Activated CD4-positive, alpha-beta memory T cell treated with anti-CD3 and anti-CD28 coated beads, Interleukin-2, amount 10 ng/mL, durations not matched to agents 7 days and 5 days (primary cell): ENCODE measurements around the gene ZNF565. TPM values are rescaled to one million over a fixed set of nuclear protein-coding genes. Genes with fewer than 3 reads are reported as not detected.
"Not testable (repeated sequence)": the region's sequence is repeated elsewhere in the genome, so short reads cannot be mapped to it uniquely, and the experiment has no call there.

Experiments
- CTCF ChIA-PET: fragments of 350-600 bp; sonication (Branson Sonifier 250); formaldehyde crosslinking; loops from one replicate; lab custom pipeline; 2021; ENCODE audit warnings: antibody characterized with exemption, inconsistent platforms; lab: Charles Lee
- POLR2A ChIA-PET: fragments of 350-600 bp; sonication (Branson Sonifier 250); formaldehyde crosslinking; loops from one replicate; lab custom pipeline; 2021; ENCODE audit warnings: antibody characterized with exemption; lab: Charles Lee
- DNase-seq: peaks from one replicate; pipeline ENCODE4 v3.0.0-alpha.2; 2020
- H3K27ac Mint-ChIP-seq: one replicate; pipeline ENCODE4 v1.8.0; 2021; ENCODE audit warnings: mild to moderate bottlenecking, mixed read lengths
- H3K27me3 Mint-ChIP-seq: one replicate; pipeline ENCODE4 v1.8.0; 2021; ENCODE audit warnings: mixed read lengths
- H3K36me3 Mint-ChIP-seq: one replicate; pipeline ENCODE4 v1.8.0; 2021; ENCODE audit warnings: low read depth, mixed read lengths
- H3K4me1 Mint-ChIP-seq: one replicate; pipeline ENCODE4 v1.8.0; 2021; ENCODE audit warnings: mixed read lengths
- H3K4me3 Mint-ChIP-seq: one replicate; pipeline ENCODE4 v1.8.0; 2021; ENCODE audit warnings: mild to moderate bottlenecking, mixed read lengths
- H3K9me3 Mint-ChIP-seq: one replicate; pipeline ENCODE4 v1.8.0; 2021; ENCODE audit warnings: mixed read lengths
- total RNA-seq, 2 experiments: library from RNA; stranded (reverse); gene quantifications; one replicate each; pipeline ENCODE4 v1.2.3, GENCODE V29; 2021

Gene ZNF565
- total RNA-seq, 2 experiments from 2014 or later = 2.0 to 3.5 TPM

GRCh38 chr19:36140304-36141038 is 74.0 kb downstream of the ZNF565 start:
- H3K4me1 Mint-ChIP-seq = peaks cover 46% of the 10 kb centered on the region
- peak overlapping the region; percentile 98 for H3K27ac Mint-ChIP-seq
- peaks cover 38% of the 10 kb centered on the region for H3K36me3 Mint-ChIP-seq
- peak overlapping the region; percentile 92 for H3K4me3 Mint-ChIP-seq
- POLR2A ChIA-PET = interaction anchor here (0.7 to 2.0 kb wide), 10 partner anchors 10 to 237 kb away, joined by 3 to 43 read pairs (median 5); partner anchors contain the start of genes POLR2I, TBCB, WDR62 and ZNF146
- H3K9me3 Mint-ChIP-seq = no peaks in the 10 kb centered on the region
- DNase-seq = no peak
- H3K27me3 Mint-ChIP-seq = no peaks in the 10 kb centered on the region
- CTCF ChIA-PET = interaction anchor here (0.8 to 1.5 kb wide), 4 partner anchors 13 to 74 kb away, joined by 3 to 12 read pairs (median 4); partner anchors contain the start of genes ZNF146 and ZNF565

- H3K36me3 Mint-ChIP-seq = peaks cover 32% of the 10 kb centered on the region
- H3K27ac Mint-ChIP-seq = peak within 1 kb of the TSS; percentile 98
- H3K4me1 Mint-ChIP-seq = peaks cover 50% of the 10 kb centered on the region
- POLR2A ChIA-PET = interaction anchor here (0.7 to 2.0 kb wide), 11 partner anchors 9 to 240 kb away, joined by 3 to 43 read pairs (median 4); partner anchors contain the start of genes POLR2I, TBCB, WDR62 and ZNF146
- CTCF ChIA-PET = interaction anchor here (0.8 to 1.5 kb wide), 4 partner anchors 12 to 75 kb away, joined by 3 to 12 read pairs (median 4); partner anchors contain the start of genes ZNF146 and ZNF565
- DNase-seq = peak; percentile 94
- peak within 1 kb of the TSS; percentile 92 for H3K4me3 Mint-ChIP-seq
- H3K9me3 Mint-ChIP-seq = no peaks in the 10 kb centered on the region
- H3K27me3 Mint-ChIP-seq = no peaks in the 10 kb centered on the region
These were observed 74.8 kb downstream of the ZNF565 start, which contains the start of gene CAPNS1 for GRCh38 chr19:36139473-36140303. Gene CAPNS1, plus strand, starts transcription at chr19:36140066. Its CDS starts 946 bp downstream, at chr19:36141012.

GRCh38 chr19:36139120-36139472 is 75.4 kb downstream of the ZNF565 start:
- CTCF ChIA-PET = interaction anchor here (1.0 to 3.8 kb wide), 4 partner anchors 11 to 75 kb away, joined by 3 to 31 read pairs (median 8); partner anchors contain the start of genes ZNF146 and ZNF565
- POLR2A ChIA-PET = interaction anchor here (0.7 to 3.1 kb wide), 9 partner anchors 8 to 240 kb away, joined by 3 to 43 read pairs (median 9); partner anchors contain the start of genes POLR2I, TBCB, ZNF146 and ZNF565
- no peak for DNase-seq
- Mint-ChIP-seq H3K36me3 (peaks cover 29% of the 10 kb centered on the region), H3K4me1 (peaks cover 50% of the 10 kb centered on the region), H3K9me3 (no peaks in the 10 kb centered on the region), H3K27me3 (no peaks in the 10 kb centered on the region), H3K27ac (peak overlapping the region; percentile 98), H3K4me3 (peak overlapping the region; percentile 92)

GRCh38 chr19:36136964-36137686 is 77.3 kb downstream of the ZNF565 start:
- Mint-ChIP-seq H3K36me3 (peaks cover 18% of the 10 kb centered on the region), H3K9me3 (no peaks in the 10 kb centered on the region), H3K4me1 (peaks cover 57% of the 10 kb centered on the region), H3K27me3 (no peaks in the 10 kb centered on the region), H3K27ac (peak overlapping the region; percentile 83), H3K4me3 (no peak overlapping the region)
- DNase-seq = peak; percentile 28
- CTCF ChIA-PET = interaction anchor here (1.1 to 3.8 kb wide), 2 partner anchors 9 to 30 kb away, joined by 3 to 31 read pairs; no protein-coding TSS in a partner anchor
- POLR2A ChIA-PET = interaction anchor here (1.4 to 3.1 kb wide), 2 partner anchors 9 to 22 kb away, joined by 3 to 14 read pairs; partner anchors contain the start of gene TBCB

- CTCF ChIA-PET, H3K36me3 Mint-ChIP-seq, DNase-seq, H3K9me3 Mint-ChIP-seq, H3K27me3 Mint-ChIP-seq, H3K4me3 Mint-ChIP-seq, H3K27ac Mint-ChIP-seq: not testable (repeated sequence)
- POLR2A ChIA-PET = interaction anchor here (1.2 kb wide), 1 partner anchor 20 kb away, joined by 3 read pairs; the partner anchor contains the start of genes POLR2I and TBCB
- peaks cover 63% of the 10 kb centered on the region for H3K4me1 Mint-ChIP-seq
These were observed 79.6 kb downstream of the ZNF565 start for GRCh38 chr19:36134867-36135266.

Other genes with a start within 250 kb of the ZNF565 start
- 10 to 100 TPM; 17.3 to 18.3 TPM for gene SDHAF1, start 219.5 kb downstream of the ZNF565 start, total RNA-seq
- gene SYNE4, start 205.9 kb downstream of the ZNF565 start, total RNA-seq = 1 to 10 TPM; 1.6 to 2.5 TPM
- gene ALKBH6, start 200.5 kb downstream of the ZNF565 start, total RNA-seq = 10 to 100 TPM; 44.7 to 45.4 TPM
- 1 to 10 TPM; 1.7 to 2.2 TPM for gene CLIP3, start 181.8 kb downstream of the ZNF565 start, total RNA-seq
- gene THAP8, start 160.4 kb downstream of the ZNF565 start, total RNA-seq = 1 to 10 TPM; 5.7 TPM
- gene WDR62, start 159.8 kb downstream of the ZNF565 start, total RNA-seq = 10 to 100 TPM; 24.1 to 25.0 TPM
- gene OVOL3, start 103.5 kb downstream of the ZNF565 start, total RNA-seq = not detected
- gene POLR2I, start 99.8 kb downstream of the ZNF565 start, total RNA-seq = 10 to 100 TPM; 47.3 to 57.4 TPM
- 100 to 1,000 TPM; 185 to 200 TPM for gene TBCB, start 99.2 kb downstream of the ZNF565 start, total RNA-seq
- gene CAPNS1, start 74.6 kb downstream of the ZNF565 start, total RNA-seq = 100 to 1,000 TPM; 520 to 539 TPM
- gene COX7A1, start 62.2 kb downstream of the ZNF565 start, total RNA-seq = not detected
- gene ZNF146, start 441 bp upstream of the ZNF565 start, total RNA-seq = 10 to 100 TPM; 64.6 to 68.4 TPM
- gene ZFP14, start 164.5 kb upstream of the ZNF565 start, total RNA-seq = 1 to 10 TPM; 5.1 to 5.4 TPM
- 1 to 10 TPM; 3.9 to 4.2 TPM for gene ZFP82, start 204.0 kb upstream of the ZNF565 start, total RNA-seq